ENCODE measurements around the gene NOL4L. TPM values are rescaled to one million over a fixed set of nuclear protein-coding genes. Genes with fewer than 3 reads are reported as not detected.

NOL4L gene
- polyA plus RNA-seq, 3 donors, result 1.1 to 30.9 (median 2.8) TPM

DNA sequence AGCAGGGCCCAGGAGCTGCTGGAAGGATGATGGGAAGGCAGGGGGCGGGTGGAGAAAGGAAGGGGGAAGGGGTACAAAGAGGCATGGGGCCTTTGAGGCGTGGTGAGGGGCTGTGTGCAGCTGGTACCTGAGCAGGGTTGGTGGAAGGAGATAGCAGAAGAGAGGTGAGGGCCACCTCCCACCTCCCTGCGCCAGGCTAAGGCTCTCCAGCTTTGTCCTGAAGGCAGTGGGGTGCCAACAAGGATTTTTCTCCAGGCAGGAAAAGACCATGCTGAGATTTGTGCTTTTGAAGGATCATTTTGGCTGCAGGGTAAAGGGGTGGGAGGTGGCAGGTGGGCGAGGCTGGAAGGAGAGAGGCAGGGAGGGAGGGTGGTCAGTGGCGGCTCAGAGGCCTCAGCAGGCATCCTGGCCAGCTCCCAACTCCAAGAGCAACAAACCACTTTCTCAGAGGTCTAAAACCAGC, 40.8 kb downstream of the NOL4L start:
- Histone ChIP-seq H3K27ac (ENCODE audit: low read depth in 1 of 2, low read length in 2 of 2) (no peak overlapping the region), H3K79me2 (ENCODE audit: insufficient read depth, low read length) (no peaks in the 10 kb centered on the region)
- H3K27ac Mint-ChIP-seq, result no peak overlapping the region

GRCh38 chr20:32543570-32544259, 41.4 kb downstream of the NOL4L start:
- no peaks in the 10 kb centered on the region for H3K79me2 ChIP-seq (ENCODE audit: insufficient read depth, low read length)
- DNase-seq, result no peak
- H4K20me1 ChIP-seq (ENCODE audit: insufficient read depth, low read length), result no peaks in the 10 kb centered on the region
- no peak overlapping the region for H3K9ac ChIP-seq (ENCODE audit: insufficient read depth, low read length, poor library complexity, severe bottlenecking)
- no peak overlapping the region for H3K4me2 ChIP-seq (replicated peaks; ENCODE audit: extremely low read depth, low read length, poor library complexity, severe bottlenecking)
- H3K36me3 Mint-ChIP-seq, result peaks cover 0 to 3% of the 10 kb centered on the region in 2 donors
- H3K4me1 Mint-ChIP-seq, result peaks cover 31% of the 10 kb centered on the region
- TF ChIP-seq CTCF (IDR thresholded peaks at IDR 0.05), result no peak
- WGBS (ENCODE audit: insufficient coverage), result 96% methylated on average over 13 of the region's 15 CpGs
- H3K9me3 ChIP-seq (replicated peaks in 1 of 2; ENCODE audit: control insufficient read depth in 1 of 2, insufficient read depth in 1 of 2, low read length in 2 of 2), result no peaks in the 10 kb centered on the region
- H3K9me3 Mint-ChIP-seq, result peaks cover 0 to 2% (median 0%) of the 10 kb centered on the region in 7 donors
- peaks cover 15 to 17% of the 10 kb centered on the region in 2 donors for H3K4me1 ChIP-seq (ENCODE audit: control insufficient read depth in 1 of 2, insufficient read depth in 2 of 2, low read length in 2 of 2)
- no peak overlapping the region for H3K4me3 ChIP-seq (replicated peaks in 1 of 3; ENCODE audit: low read depth in 2 of 3, low read length in 3 of 3)
- H2AFZ ChIP-seq (ENCODE audit: insufficient read depth, low read depth, low read length, poor library complexity, severe bottlenecking), result no peak overlapping the region
- peak overlapping the region in 1 of 7 donors; percentile 22 for H3K27ac Mint-ChIP-seq
- no peaks in the 10 kb centered on the region for H3K36me3 ChIP-seq (replicated peaks in 1 of 2; ENCODE audit: control insufficient read depth in 1 of 2, insufficient read depth in 2 of 2, low read length in 2 of 2)
- no peak overlapping the region for H3K4me3 Mint-ChIP-seq
- no peaks in the 10 kb centered on the region for H3K27me3 Mint-ChIP-seq (ENCODE audit: low read depth in 3 of 3)
- H3K27me3 ChIP-seq (ENCODE audit: control insufficient read depth in 2 of 2, insufficient read depth in 2 of 2, low read length in 2 of 2), result no peaks in the 10 kb centered on the region
- H3K27ac ChIP-seq (ENCODE audit: low read depth in 1 of 2, low read length in 2 of 2), result no peak overlapping the region
- intact Hi-C loops (cut with micrococcal nuclease), result loop anchor here in 1 of 2 donors (5.0 kb wide), 1 partner anchor 34 kb away; no protein-coding TSS in a partner anchor

More for the DNA sequence above, 40.8 kb downstream of the NOL4L start:
- Mint-ChIP-seq H3K4me1 (peaks cover 25% of the 10 kb centered on the region), H3K27me3 (ENCODE audit: low read depth in 3 of 3) (no peaks in the 10 kb centered on the region), H3K4me3 (no peak overlapping the region), H3K9me3 (peaks cover 0 to 2% (median 0%) of the 10 kb centered on the region in 7 donors), H3K36me3 (peaks cover 0 to 3% of the 10 kb centered on the region in 2 donors)
- H4K20me1 ChIP-seq (ENCODE audit: insufficient read depth, low read length), result no peaks in the 10 kb centered on the region
- H3K36me3 ChIP-seq (replicated peaks in 1 of 2; ENCODE audit: control insufficient read depth in 1 of 2, insufficient read depth in 2 of 2, low read length in 2 of 2), result no peaks in the 10 kb centered on the region
- intact Hi-C loops (cut with micrococcal nuclease), result loop anchor here in 1 of 2 donors (5.0 kb wide), 1 partner anchor 33 kb away; no protein-coding TSS in a partner anchor
- 100% methylated on average over 1 of the region's 5 CpGs for WGBS (ENCODE audit: insufficient coverage)
- no peak overlapping the region for H3K4me3 ChIP-seq (replicated peaks in 1 of 3; ENCODE audit: low read depth in 2 of 3, low read length in 3 of 3)
- no peak for DNase-seq
- no peaks in the 10 kb centered on the region for H3K9me3 ChIP-seq (replicated peaks in 1 of 2; ENCODE audit: control insufficient read depth in 1 of 2, insufficient read depth in 1 of 2, low read length in 2 of 2)
- peaks cover 9 to 11% of the 10 kb centered on the region in 2 donors for H3K4me1 ChIP-seq (ENCODE audit: control insufficient read depth in 1 of 2, insufficient read depth in 2 of 2, low read length in 2 of 2)
- H3K27me3 ChIP-seq (ENCODE audit: control insufficient read depth in 2 of 2, insufficient read depth in 2 of 2, low read length in 2 of 2), result no peaks in the 10 kb centered on the region
- no peak overlapping the region for H3K4me2 ChIP-seq (replicated peaks; ENCODE audit: extremely low read depth, low read length, poor library complexity, severe bottlenecking)
- H3K9ac ChIP-seq (ENCODE audit: insufficient read depth, low read length, poor library complexity, severe bottlenecking), result no peak overlapping the region
- H2AFZ ChIP-seq (ENCODE audit: insufficient read depth, low read depth, low read length, poor library complexity, severe bottlenecking), result no peak overlapping the region
- TF ChIP-seq CTCF (IDR thresholded peaks at IDR 0.05), result no peak

All from CD14-positive monocyte (primary cell).